Activated gamma-delta T cell treated with Interleukin-2 at 50 U/mL for 16 hours (primary cell): Measurements from ENCODE around the gene LRCOL1.

Source experiments
- DNase-seq: peaks from one replicate; pipeline ENCODE4 v3.0.0-alpha.2; 2020

LRCOL1 gene

GRCh38 chr12:132581348-132582057 is 28.9 kb downstream of the LRCOL1 start:
- no peak for DNase-seq

- DNase-seq, result no peak
Observed at GRCh38 chr12:132580701-132581292, 29.6 kb downstream of the LRCOL1 start.

- no peak for DNase-seq
Observed at GRCh38 chr12:132579744-132580143, 30.6 kb downstream of the LRCOL1 start.

GRCh38 chr12:132578826-132579225 is 31.6 kb downstream of the LRCOL1 start:
- DNase-seq, result no peak

GRCh38 chr12:132578118-132578517 is 32.3 kb downstream of the LRCOL1 start:
- no peak for DNase-seq

- no peak for DNase-seq
Observed at GRCh38 chr12:132577191-132577920, 33.0 kb downstream of the LRCOL1 start.

- DNase-seq, result no peak
Observed at GRCh38 chr12:132576701-132577100, 33.7 kb downstream of the LRCOL1 start.

GRCh38 chr12:132575661-132576060 is 34.7 kb downstream of the LRCOL1 start:
- DNase-seq, result no peak

- DNase-seq, result no peak
Observed at GRCh38 chr12:132574271-132574996, 35.9 kb downstream of the LRCOL1 start.

GRCh38 chr12:132572801-132573760 is 37.3 kb downstream of the LRCOL1 start:
- no peak for DNase-seq

- no peak for DNase-seq
Observed at GRCh38 chr12:132572106-132572505, 38.3 kb downstream of the LRCOL1 start.

GRCh38 chr12:132571598-132571997 is 38.8 kb downstream of the LRCOL1 start:
- DNase-seq, result no peak

- no peak for DNase-seq
Observed at GRCh38 chr12:132571051-132571450, 39.3 kb downstream of the LRCOL1 start.

- no peak for DNase-seq
Observed at GRCh38 chr12:132570635-132571034, 39.7 kb downstream of the LRCOL1 start.

- no peak for DNase-seq
Observed at GRCh38 chr12:132569856-132570480, 40.4 kb downstream of the LRCOL1 start.

- DNase-seq, result no peak
Observed at GRCh38 chr12:132568826-132569480, 41.4 kb downstream of the LRCOL1 start.

- DNase-seq, result no peak
Observed at GRCh38 chr12:132568301-132568700, 42.1 kb downstream of the LRCOL1 start.

GRCh38 chr12:132566516-132567131 is 43.8 kb downstream of the LRCOL1 start:
- no peak for DNase-seq

GRCh38 chr12:132565365-132565764 is 45.0 kb downstream of the LRCOL1 start:
- DNase-seq, result no peak

GRCh38 chr12:132563911-132564310 is 46.5 kb downstream of the LRCOL1 start:
- no peak for DNase-seq
